GM23248 (cell line): ENCODE measurements around the gene MYCN. TPM values are rescaled to one million over a fixed set of nuclear protein-coding genes. Genes with fewer than 3 reads are reported as not detected.

ENCODE experiments used
- DNase-seq: peaks from one replicate; pipeline ENCODE4 v3.0.0-alpha.2; 2015
- H2AFZ ChIP-seq: fragments of 200-600 bp; sonication (generic); 2 replicates; pipeline ENCODE4 v1.6.1; 2016; ENCODE audit warnings: antibody characterized with exemption
- H3F3A ChIP-seq: fragments of 200-600 bp; sonication (generic); 2 replicates; pipeline ENCODE4 v1.6.1; 2016; ENCODE audit warnings: mild to moderate bottlenecking, antibody characterized with exemption, mixed run types; ENCODE audit not compliant: insufficient read depth
- H3K27ac ChIP-seq: fragments of 200-600 bp; sonication (generic); 2 replicates; pipeline ENCODE4 v1.5.1; 2016; ENCODE audit warnings: mild to moderate bottlenecking
- H3K27me3 ChIP-seq: fragments of 200-600 bp; sonication (generic); replicated peaks from 2 replicates; pipeline ENCODE4 v1.6.1; 2016; ENCODE audit warnings: mild to moderate bottlenecking; ENCODE audit not compliant: insufficient read depth
- H3K36me3 ChIP-seq: fragments of 200-600 bp; sonication (generic); 2 replicates; pipeline ENCODE4 v1.6.1; 2016; ENCODE audit warnings: low read depth, mild to moderate bottlenecking
- H3K4me1 ChIP-seq: fragments of 200-600 bp; sonication (generic); 2 replicates; pipeline ENCODE4 v1.6.1; 2016; ENCODE audit warnings: mild to moderate bottlenecking; ENCODE audit not compliant: insufficient read depth
- H3K4me2 ChIP-seq: fragments of 200-600 bp; sonication (generic); one replicate; pipeline ENCODE4 v1.6.1; 2016; ENCODE audit warnings: mild to moderate bottlenecking; ENCODE audit not compliant: unreplicated experiment
- H3K4me3 ChIP-seq: fragments of 200-600 bp; sonication (generic); 2 replicates; pipeline ENCODE4 v1.5.1; 2016; ENCODE audit warnings: mild to moderate bottlenecking
- H3K79me2 ChIP-seq: fragments of 200-600 bp; sonication (generic); 2 replicates; pipeline ENCODE4 v1.6.1; 2016; ENCODE audit warnings: mild to moderate bottlenecking; ENCODE audit not compliant: insufficient read depth
- H3K9ac ChIP-seq: fragments of 200-600 bp; sonication (generic); 2 replicates; pipeline ENCODE4 v1.6.1; 2016; ENCODE audit warnings: mild to moderate bottlenecking
- H3K9me2 ChIP-seq: fragments of 200-600 bp; sonication (generic); 2 replicates; pipeline ENCODE4 v1.6.1; 2016; ENCODE audit warnings: mixed run types, mild to moderate bottlenecking, moderate library complexity; ENCODE audit not compliant: insufficient read depth
- H3K9me3 ChIP-seq: fragments of 200-600 bp; sonication (generic); one replicate; pipeline ENCODE4 v1.6.1; 2017; ENCODE audit warnings: low read depth
- H4K20me1 ChIP-seq: fragments of 200-600 bp; sonication (generic); 2 replicates; pipeline ENCODE4 v1.6.0; 2016; ENCODE audit not compliant: insufficient read depth
- EZH2 ChIP-seq: fragments of 200-600 bp; sonication (generic); IDR thresholded peaks from 2 replicates; pipeline ENCODE4 v1.6.1; 2018; ENCODE audit warnings: antibody characterized with exemption, mild to moderate bottlenecking; ENCODE audit not compliant: insufficient read depth, poor library complexity, severe bottlenecking
- EZH2phosphoT487 ChIP-seq: fragments of 200-600 bp; sonication (generic); IDR thresholded peaks from 2 replicates; pipeline ENCODE4 v1.6.1; 2018; ENCODE audit warnings: antibody characterized with exemption, moderate library complexity, mild to moderate bottlenecking, low read depth; ENCODE audit not compliant: insufficient read depth
- WGBS, 2 experiments: methylation state at CpG; one replicate each; pipeline ENCODE4 v1.1.6; 2015 to 2017; ENCODE audit warnings: low lambda C conversion rate in 2 of 2, low coverage in 1 of 2; ENCODE audit errors: missing lambda C conversion rate in 2 of 2; 5-methylcytosine and 5-hydroxymethylcytosine counted together
- in situ Hi-C: fragments of 300-500 bp; cut with MboI; formaldehyde crosslinking; loops from 2 replicates; pipeline ENCODE4 v1.15.0; 2020
- polyA plus RNA-seq: library from polyadenylated mRNA; unstranded; fragments of >200 nt; fragmentation: Nextera tagmentation; extraction: Ambion mirVana; gene quantifications from 2 replicates; pipeline ENCODE4 v1.2.1, GENCODE V29; 2016
- total RNA-seq: library from RNA; depleted of rRNA; stranded (reverse); fragments of >200 nt; shearing (Covaris generic); gene quantifications from 2 replicates; pipeline ENCODE4 v1.2.3, GENCODE V29; 2014

The MYCN gene
- total and polyA plus RNA-seq, 2 experiments from 2014 or later = not detected

- no peaks in the 10 kb centered on the region for H3K4me1 ChIP-seq
- no peaks in the 10 kb centered on the region for H3F3A ChIP-seq
- WGBS, 2 experiments = 54 to 59% methylated on average over 11 of the region's 11 CpGs
- no peak overlapping the region for H3K9ac ChIP-seq
- H3K4me3 ChIP-seq = no peak overlapping the region
- no peaks in the 10 kb centered on the region for H3K36me3 ChIP-seq
- H4K20me1 ChIP-seq = no peaks in the 10 kb centered on the region
- in situ Hi-C loops = no loop called here
- H3K9me2 ChIP-seq = no peaks in the 10 kb centered on the region
- H2AFZ ChIP-seq = no peak overlapping the region
- H3K79me2 ChIP-seq = no peaks in the 10 kb centered on the region
- TF ChIP-seq EZH2phosphoT487 (no peak), EZH2 (no peak)
- no peaks in the 10 kb centered on the region for H3K27me3 ChIP-seq
- no peak for DNase-seq
- H3K9me3 ChIP-seq = no peaks in the 10 kb centered on the region
- no peak overlapping the region for H3K27ac ChIP-seq
- no peak overlapping the region for H3K4me2 ChIP-seq
These were observed 50.1 kb downstream of the MYCN start for GRCh38 chr2:15990151-15991101.

GRCh38 chr2:15991231-15991630 lies 50.9 kb downstream of the MYCN start:
- Histone ChIP-seq H3K4me3 (no peak overlapping the region), H3K4me1 (no peaks in the 10 kb centered on the region), H3K79me2 (no peaks in the 10 kb centered on the region), H3F3A (no peaks in the 10 kb centered on the region), H3K4me2 (no peak overlapping the region), H3K27me3 (no peaks in the 10 kb centered on the region), H3K36me3 (no peaks in the 10 kb centered on the region), H4K20me1 (no peaks in the 10 kb centered on the region), H2AFZ (no peak overlapping the region), H3K9ac (no peak overlapping the region), H3K27ac (no peak overlapping the region), H3K9me3 (no peaks in the 10 kb centered on the region), H3K9me2 (no peaks in the 10 kb centered on the region)
- DNase-seq = no peak
- 4 to 7% methylated on average over 3 of the region's 3 CpGs for WGBS, 2 experiments
- TF ChIP-seq EZH2 (no peak), EZH2phosphoT487 (no peak)
- in situ Hi-C loops = no loop called here

GRCh38 chr2:15992457-15993231 lies 52.3 kb downstream of the MYCN start:
- in situ Hi-C loops = no loop called here
- no peak for TF ChIP-seq EZH2
- no peak for TF ChIP-seq EZH2phosphoT487
- Histone ChIP-seq H3K4me3 (no peak overlapping the region), H2AFZ (no peak overlapping the region), H3K9me2 (no peaks in the 10 kb centered on the region), H4K20me1 (no peaks in the 10 kb centered on the region), H3K36me3 (no peaks in the 10 kb centered on the region), H3K4me2 (no peak overlapping the region), H3K27me3 (no peaks in the 10 kb centered on the region), H3K9ac (no peak overlapping the region), H3K27ac (no peak overlapping the region), H3K79me2 (no peaks in the 10 kb centered on the region), H3K9me3 (no peaks in the 10 kb centered on the region), H3K4me1 (no peaks in the 10 kb centered on the region), H3F3A (no peaks in the 10 kb centered on the region)
- no peak for DNase-seq
- 32 to 39% methylated on average over 10 of the region's 10 CpGs for WGBS, 2 experiments

- in situ Hi-C loops = no loop called here
- Histone ChIP-seq H3K4me3 (no peak overlapping the region), H3K27me3 (no peaks in the 10 kb centered on the region), H3K9me3 (no peaks in the 10 kb centered on the region), H4K20me1 (no peaks in the 10 kb centered on the region), H3F3A (no peaks in the 10 kb centered on the region), H3K79me2 (no peaks in the 10 kb centered on the region), H3K4me1 (no peaks in the 10 kb centered on the region), H3K9me2 (no peaks in the 10 kb centered on the region), H3K27ac (no peak overlapping the region), H3K9ac (no peak overlapping the region), H3K4me2 (no peak overlapping the region), H3K36me3 (no peaks in the 10 kb centered on the region), H2AFZ (no peak overlapping the region)
- TF ChIP-seq EZH2phosphoT487 (no peak), EZH2 (no peak)
- DNase-seq = no peak
- 45 to 56% methylated on average over 6 of the region's 6 CpGs for WGBS, 2 experiments
These were observed 52.9 kb downstream of the MYCN start for GRCh38 chr2:15993232-15993610.
